Renal pelvis (tissue), 4 donors: ENCODE measurements around the gene ADAMTS2. TPM values are rescaled to one million over a fixed set of nuclear protein-coding genes. Genes with fewer than 3 reads are reported as not detected.

Experiments used
- DNase-seq: peaks from one replicate; pipeline ENCODE4 v3.0.0-alpha.2; 2013
- polyA plus RNA-seq, 3 donors: library from polyadenylated mRNA; unstranded; fragments of 120-200 nt; gene quantifications; one replicate each; pipeline ENCODE4 v1.2.1, GENCODE V29; 2013; ENCODE audit not compliant: insufficient read length in 3 of 3

ADAMTS2 gene
- polyA plus RNA-seq, 3 donors: 10.6 to 11.7 (median 11.3) TPM

DNA sequence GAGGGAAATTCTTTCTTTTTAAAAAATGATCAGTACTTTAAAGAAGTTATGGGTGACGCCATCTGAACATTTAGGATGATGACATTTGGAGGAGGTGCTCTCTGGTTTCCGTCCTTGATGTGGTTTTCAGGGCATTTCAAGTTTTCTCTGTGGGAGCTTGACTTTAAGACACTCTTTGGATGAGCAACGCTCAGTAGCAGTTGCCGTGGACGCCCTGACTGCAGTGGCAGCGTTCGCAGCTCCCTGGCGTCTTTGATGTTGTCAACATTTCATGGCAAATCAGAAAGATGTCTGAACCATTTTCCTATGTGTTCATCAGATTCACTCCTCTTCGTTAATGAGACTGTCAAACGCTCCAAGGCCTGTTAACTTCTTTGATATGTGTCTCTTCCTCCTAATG lies 199.0 kb downstream of the ADAMTS2 start:
- no peak for DNase-seq

DNA sequence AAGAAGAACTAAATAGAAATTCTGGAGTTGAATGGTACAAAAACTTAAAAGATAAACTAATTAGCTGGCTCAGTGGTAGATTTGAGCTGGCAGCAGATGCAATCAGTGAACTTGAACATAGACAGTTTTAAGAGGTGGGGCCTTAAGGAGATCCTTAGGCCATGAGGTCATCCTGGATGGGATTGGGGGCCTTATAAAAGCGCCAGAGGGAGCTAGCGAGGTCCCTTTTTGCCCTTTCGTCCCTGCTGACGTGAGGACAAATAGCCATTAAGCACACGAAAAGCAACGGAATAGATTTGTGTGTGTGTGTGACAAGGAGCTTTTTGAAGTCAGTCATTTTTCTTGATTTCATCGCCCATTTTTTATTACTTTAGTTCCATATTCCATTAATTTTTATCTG lies 201.8 kb downstream of the ADAMTS2 start:
- DNase-seq: no peak

- DNase-seq: no peak
Measured at GRCh38 chr5:179142434-179143198, 202.6 kb downstream of the ADAMTS2 start.

GRCh38 chr5:179141867-179142266 lies 203.4 kb downstream of the ADAMTS2 start:
- DNase-seq: no peak

GRCh38 chr5:179140293-179140692 lies 205.0 kb downstream of the ADAMTS2 start:
- DNase-seq: no peak

DNA sequence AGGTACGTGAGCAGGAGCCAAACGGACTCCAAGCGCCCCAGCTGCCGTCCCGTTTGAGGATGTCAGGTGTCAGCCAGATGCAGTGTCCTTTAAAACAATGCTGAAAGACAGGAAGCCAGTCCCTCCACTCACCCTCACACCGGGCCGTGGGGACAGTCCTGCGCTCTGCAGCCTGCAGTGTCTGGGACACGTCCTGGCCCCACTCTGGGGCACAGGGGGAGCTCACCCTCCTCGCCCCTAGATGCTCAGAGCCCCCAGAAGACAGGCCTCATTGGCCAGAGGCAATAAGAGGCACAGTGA lies 205.4 kb downstream of the ADAMTS2 start:
- no peak for DNase-seq

GRCh38 chr5:179139111-179139935 lies 205.9 kb downstream of the ADAMTS2 start:
- DNase-seq: no peak

DNA sequence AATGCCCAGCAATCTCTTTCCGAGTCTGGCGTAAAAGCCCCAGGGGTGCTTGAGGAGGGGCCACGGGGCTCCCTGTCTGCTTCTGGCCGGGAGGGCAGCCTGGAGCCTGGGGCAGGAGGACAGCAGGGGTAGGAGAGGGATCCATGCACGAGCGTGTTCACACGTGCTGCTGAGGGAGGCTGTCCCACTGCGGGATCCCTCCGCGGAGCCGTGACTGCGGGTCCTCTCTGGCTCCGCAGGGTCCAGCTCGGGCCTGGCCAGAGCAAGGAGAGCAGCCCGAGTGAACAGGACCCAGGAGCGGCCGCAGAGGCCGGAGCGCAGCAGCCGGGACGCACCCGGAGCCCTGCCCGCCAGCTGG lies 206.7 kb downstream of the ADAMTS2 start:
- no peak for DNase-seq

DNA sequence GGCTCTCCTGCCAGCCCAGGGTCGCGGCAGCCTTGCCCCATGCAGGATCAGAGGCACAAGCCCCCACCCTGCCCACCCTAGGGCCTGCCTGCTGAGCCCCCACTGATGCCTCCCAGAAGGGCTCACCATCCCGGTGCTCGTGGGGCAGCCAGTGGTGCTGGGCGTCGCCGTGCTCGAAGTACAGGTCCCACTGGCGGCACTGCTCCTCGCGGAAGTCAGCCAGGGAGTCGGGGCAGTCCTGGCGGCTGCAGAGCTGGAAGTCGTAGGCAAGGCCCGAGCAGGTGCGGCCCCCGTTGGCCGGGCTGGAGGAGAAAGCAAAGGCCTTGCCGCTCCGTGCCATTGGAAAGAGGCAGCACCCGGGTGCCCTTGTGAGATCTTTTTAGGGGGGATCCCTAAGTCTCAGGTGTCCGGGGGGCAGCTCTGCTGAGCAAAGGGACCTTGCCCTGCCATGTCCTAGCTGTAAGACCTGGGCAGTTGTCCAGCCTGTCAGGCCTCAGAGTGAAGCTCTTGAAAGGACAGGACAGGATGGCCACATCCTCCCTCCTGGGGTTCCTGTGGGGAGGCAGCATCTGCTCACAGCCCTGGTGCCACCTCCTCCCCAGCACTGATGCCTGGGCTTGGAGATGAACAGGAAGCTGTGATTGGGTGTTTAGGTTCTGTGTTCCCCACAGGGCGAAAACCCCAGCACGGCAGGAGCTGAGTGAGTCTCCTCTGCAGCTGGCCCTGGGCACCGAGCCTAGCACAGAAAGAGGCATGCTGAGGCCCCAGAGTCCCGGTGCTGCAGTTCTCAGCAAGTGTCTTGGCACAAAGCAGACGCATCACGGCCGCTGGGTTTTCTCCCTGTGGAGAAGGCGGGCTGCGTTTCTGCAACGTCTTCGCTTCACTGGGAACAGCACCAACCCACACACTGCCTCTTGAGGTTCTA lies 207.4 kb downstream of the ADAMTS2 start:
- DNase-seq: no peak

DNA sequence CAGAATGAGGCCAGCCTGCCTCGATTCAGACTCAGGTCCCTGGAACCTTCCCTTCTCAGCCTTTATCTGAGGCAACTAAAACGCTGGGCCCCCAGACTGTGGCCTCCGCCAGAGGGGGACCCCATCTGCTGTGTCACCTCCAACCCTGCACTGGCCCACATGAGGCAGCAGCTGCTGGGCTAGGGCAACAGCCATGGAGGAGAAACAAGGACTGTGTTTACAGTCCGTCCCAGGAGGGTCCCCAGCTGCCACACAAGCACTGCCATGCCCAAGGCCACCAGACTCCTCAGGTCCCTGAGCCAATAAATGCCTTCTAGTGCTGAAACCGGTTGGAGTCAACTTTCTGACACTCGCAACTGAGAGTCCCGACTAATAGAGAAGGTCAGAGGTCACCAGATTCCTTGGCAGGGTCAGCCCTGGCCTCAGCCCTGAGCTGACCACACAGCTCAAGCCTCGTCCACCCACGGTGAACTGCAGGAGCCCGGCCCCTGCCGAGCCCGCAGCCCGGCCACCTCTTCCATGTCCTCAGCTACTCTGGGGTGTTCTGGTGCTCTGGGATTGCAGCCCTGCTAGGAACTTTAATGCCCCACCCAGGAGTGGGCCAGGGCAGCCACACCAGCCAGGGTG lies 208.1 kb downstream of the ADAMTS2 start:
- no peak for DNase-seq

DNA sequence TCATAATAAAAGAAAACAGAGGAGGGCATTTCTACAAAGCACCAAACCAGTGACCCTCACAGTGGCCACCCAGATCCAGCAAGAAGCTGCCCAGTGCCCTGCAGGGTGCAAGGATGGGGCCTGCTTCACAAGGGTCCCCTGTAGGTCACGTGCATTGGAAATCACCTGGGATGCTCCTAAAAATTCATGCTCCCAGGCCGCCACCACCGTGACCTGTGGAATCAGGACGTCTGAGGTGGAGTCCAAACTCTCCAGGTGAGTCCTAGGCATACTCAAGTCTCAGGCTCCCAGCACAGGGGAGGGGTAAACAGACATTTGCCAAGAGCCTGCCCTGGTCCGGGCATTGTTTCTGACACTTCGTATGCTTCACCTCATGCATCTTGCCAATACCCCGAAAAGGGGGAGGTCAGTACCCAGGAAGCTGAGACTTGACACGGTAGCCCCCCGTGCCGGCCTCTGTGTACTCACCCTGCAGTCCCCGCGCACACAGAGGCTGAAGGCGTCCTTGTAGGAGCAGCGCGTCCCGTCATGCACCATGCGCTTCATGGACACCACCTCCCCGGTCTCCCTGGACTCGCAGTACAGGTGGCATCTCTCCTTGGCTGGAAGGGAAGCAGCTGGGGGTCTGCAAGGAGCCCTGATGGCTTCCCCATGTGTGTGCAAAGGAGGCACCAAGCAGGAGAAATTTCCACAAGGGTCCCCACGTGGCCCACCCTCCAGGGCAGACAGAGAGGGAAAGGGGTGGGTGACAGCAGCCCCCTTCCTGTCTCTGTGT lies 209.6 kb downstream of the ADAMTS2 start:
- no peak for DNase-seq

- DNase-seq: no peak
Measured at GRCh38 chr5:179135006-179135405, 210.3 kb downstream of the ADAMTS2 start.

GRCh38 chr5:179134511-179134910 lies 210.8 kb downstream of the ADAMTS2 start:
- no peak for DNase-seq

GRCh38 chr5:179132586-179133355 lies 212.5 kb downstream of the ADAMTS2 start:
- DNase-seq: no peak

DNA sequence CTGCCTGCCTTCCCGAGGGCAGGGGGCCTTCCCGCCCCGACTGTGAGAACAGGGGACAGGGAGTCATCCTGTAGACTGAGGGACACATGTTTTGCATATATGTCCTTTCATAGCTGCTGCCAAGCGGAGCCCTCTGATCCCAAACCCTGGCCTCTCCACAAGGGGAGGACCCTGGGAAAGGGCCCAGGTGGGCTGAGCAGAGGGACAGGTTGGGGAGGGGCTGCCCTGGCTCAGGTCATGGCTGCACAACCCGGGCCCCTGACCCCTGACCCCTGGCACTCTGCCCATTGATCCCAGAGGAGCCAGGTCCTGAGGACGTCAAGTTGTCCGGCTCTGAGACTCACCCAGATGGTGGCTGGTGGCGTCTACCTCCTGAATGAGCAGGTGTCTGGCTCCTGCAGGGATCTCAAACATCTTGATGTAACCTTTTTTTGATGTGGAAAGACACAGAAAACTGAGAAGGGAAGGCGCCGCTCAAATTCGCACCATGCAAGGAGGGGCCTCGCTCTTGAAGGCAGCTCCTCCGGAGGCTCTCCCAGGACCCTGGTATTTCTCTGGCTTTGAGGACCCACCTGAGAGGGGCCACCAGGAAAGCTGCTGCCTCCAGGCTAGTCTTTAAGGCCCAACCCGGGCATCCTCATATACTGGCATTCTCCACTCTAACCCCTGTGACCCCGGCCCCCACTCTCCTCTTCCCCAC lies 213.2 kb downstream of the ADAMTS2 start:
- no peak for DNase-seq

- DNase-seq: no peak
Measured at GRCh38 chr5:179131321-179131835, 213.9 kb downstream of the ADAMTS2 start.

GRCh38 chr5:179130101-179130681 lies 215.1 kb downstream of the ADAMTS2 start:
- no peak for DNase-seq

DNA sequence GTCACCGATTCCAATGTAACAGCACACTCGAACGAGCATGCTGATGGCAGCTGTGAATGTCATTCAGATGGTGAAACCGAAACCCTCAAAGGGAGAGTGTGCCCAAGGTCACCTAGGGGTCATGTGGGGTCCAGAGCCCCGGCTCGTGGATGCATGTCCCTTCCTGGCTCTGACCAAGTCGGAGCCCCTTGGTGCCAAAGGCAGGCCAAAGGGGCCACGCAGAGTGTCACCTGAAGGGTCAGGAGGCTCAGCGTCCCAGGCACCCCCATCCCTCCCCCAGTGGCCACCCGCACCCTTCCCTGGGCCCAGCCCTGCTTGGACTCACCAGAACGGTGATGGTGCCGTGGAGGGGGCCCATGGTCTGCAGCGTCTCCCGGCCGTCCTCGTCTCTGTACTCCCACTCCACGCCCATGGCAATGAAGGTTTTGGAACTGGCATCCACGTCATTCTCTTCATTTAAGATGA lies 215.6 kb downstream of the ADAMTS2 start:
- DNase-seq: no peak

- DNase-seq: no peak
Measured at GRCh38 chr5:179128976-179129375, 216.3 kb downstream of the ADAMTS2 start.
